Measurements from ENCODE around the gene C5orf34.

DNA sequence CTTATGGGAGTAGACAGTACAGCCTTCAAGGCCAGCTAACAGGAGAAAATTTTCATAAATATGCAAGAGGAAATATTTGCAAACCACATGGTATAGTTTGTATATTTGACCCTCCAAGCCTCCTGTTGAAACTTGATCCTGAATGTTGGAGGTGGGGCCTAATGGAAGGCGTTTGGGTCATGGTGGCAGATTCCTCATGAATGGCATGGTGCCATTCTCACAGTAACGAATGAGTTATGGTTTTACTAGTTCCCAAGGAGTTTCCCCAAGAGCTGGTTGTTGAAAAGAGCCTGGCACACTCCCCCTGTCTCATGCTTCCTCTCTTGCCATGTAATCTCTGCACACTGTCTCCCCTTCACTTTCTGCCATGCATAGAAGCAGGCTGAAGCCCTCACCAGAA lies 45.2 kb upstream of the C5orf34 start:
- no peak for TF ChIP-seq POLR2A (IDR thresholded peaks at IDR 0.05)
- TF ChIP-seq, protein P1, sequence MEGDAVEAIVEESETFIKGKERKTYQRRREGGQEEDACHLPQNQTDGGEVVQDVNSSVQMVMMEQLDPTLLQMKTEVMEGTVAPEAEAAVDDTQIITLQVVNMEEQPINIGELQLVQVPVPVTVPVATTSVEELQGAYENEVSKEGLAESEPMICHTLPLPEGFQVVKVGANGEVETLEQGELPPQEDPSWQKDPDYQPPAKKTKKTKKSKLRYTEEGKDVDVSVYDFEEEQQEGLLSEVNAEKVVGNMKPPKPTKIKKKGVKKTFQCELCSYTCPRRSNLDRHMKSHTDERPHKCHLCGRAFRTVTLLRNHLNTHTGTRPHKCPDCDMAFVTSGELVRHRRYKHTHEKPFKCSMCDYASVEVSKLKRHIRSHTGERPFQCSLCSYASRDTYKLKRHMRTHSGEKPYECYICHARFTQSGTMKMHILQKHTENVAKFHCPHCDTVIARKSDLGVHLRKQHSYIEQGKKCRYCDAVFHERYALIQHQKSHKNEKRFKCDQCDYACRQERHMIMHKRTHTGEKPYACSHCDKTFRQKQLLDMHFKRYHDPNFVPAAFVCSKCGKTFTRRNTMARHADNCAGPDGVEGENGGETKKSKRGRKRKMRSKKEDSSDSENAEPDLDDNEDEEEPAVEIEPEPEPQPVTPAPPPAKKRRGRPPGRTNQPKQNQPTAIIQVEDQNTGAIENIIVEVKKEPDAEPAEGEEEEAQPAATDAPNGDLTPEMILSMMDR (IDR thresholded peaks at IDR 0.05 in 8 of 11, conservative IDR thresholded peaks at IDR 0.05 in 3 of 11), result no peak
- TF ChIP-seq POLR2AphosphoS5 (IDR thresholded peaks at IDR 0.05), result no peak

Data from spleen (tissue), 7 donors.